ENCODE measurements around the gene ABCC9. TPM values are rescaled to one million over a fixed set of nuclear protein-coding genes. Genes with fewer than 3 reads are reported as not detected.
"Not testable (repeated sequence)": the region's sequence is repeated elsewhere in the genome, so short reads cannot be mapped to it uniquely, and the experiment has no call there.

Gene ABCC9
- total RNA-seq, 1 donor from 2014 or later: not detected

DNA sequence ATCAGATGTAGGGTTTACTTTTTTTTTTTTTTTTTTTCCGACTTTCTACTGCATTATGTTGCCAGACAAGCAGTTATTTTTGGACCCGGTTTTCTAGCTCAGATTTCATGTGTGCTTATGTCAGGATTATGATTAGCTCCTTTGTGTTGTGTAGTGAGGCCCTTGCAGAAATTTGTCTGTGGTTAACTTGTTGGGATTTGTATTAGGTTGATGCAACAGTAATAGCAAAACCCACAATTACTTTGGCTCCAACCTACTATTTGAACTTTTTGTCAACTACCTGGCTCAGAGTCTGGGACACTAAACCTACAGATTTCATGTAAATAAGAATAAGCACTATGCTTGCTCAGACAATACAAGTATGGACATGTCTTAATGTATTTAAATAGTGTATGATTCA is 122.6 kb downstream of the ABCC9 start:
- H3K4me1 Mint-ChIP-seq (ENCODE audit: low read depth): no peaks in the 10 kb centered on the region
- intact Hi-C loops (cut with micrococcal nuclease): no loop called here
- H3K27me3 Mint-ChIP-seq (ENCODE audit: insufficient read depth): no peaks in the 10 kb centered on the region
- H3K36me3 Mint-ChIP-seq (ENCODE audit: low read depth): no peaks in the 10 kb centered on the region
- H3K27ac Mint-ChIP-seq: no peak overlapping the region
- H3K9me3 Mint-ChIP-seq: no peaks in the 10 kb centered on the region
- no peak for DNase-seq (ENCODE audit: low spot score)
- no peak overlapping the region for H3K4me3 Mint-ChIP-seq

DNA sequence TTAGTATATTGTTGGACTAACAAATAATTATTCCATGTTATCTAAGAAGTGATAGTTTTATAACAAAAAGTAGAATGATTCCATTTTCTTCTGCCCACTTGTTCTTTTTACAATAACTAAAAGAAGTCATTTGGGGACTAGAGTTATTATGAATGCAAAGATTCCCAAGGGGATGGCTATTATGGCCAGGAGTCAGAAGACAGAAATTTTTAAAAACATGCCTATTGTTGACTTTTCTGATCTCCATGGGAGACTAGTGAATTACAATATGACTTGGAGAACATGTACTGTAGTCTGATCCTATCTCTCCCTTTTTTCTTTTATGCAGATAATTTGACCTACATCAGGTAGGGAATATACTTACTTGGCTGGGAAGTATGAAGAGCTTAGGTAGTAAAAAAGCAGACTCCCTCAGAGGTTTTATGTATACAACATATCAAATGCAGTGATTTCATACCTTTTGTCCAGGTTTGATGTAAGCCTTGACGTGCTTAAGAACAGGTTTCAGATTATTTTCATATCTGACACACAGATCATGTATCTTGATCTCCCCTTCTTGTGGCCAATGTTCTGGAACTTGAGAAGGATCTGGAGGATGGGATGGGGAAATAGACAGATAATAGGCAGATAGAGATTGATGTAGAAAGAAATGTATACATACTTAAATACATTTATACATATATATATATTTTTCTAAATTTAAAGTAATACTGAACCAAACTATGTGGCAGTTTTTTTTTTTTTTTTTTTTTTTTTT is 125.7 kb downstream of the ABCC9 start:
- H3K27ac Mint-ChIP-seq: no peak overlapping the region
- H3K27me3 Mint-ChIP-seq (ENCODE audit: insufficient read depth): no peaks in the 10 kb centered on the region
- no peaks in the 10 kb centered on the region for H3K36me3 Mint-ChIP-seq (ENCODE audit: low read depth)
- intact Hi-C loops (cut with micrococcal nuclease): no loop called here
- no peak overlapping the region for H3K4me3 Mint-ChIP-seq
- H3K4me1 Mint-ChIP-seq (ENCODE audit: low read depth): no peaks in the 10 kb centered on the region
- H3K9me3 Mint-ChIP-seq: no peaks in the 10 kb centered on the region
- DNase-seq (ENCODE audit: low spot score): no peak

DNA sequence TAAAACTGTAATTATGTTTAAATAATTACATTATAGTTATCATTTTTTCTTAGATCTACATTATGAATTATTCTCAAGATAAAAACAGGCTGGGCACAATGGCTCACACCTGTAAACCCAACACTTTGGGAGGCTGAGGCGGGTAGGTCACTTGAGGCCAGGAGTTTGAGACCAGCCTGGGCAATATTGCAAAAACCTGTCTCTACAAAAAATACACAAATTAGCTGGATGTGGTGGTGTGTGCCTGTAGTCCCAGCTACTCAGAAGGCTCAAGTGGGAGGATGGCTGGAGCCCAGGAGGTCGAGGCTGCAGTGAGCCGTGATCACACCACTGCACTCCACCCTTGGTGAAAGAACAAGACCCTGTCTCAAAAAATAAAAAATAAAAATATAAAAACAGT is 126.4 kb downstream of the ABCC9 start:
- H3K27ac Mint-ChIP-seq: no peak overlapping the region
- H3K4me1 Mint-ChIP-seq (ENCODE audit: low read depth): no peaks in the 10 kb centered on the region
- no peak for DNase-seq (ENCODE audit: low spot score)
- H3K9me3 Mint-ChIP-seq: peaks cover 4% of the 10 kb centered on the region
- intact Hi-C loops (cut with micrococcal nuclease): no loop called here
- H3K27me3 Mint-ChIP-seq (ENCODE audit: insufficient read depth): no peaks in the 10 kb centered on the region
- H3K4me3 Mint-ChIP-seq: no peak overlapping the region
- no peaks in the 10 kb centered on the region for H3K36me3 Mint-ChIP-seq (ENCODE audit: low read depth)

DNA sequence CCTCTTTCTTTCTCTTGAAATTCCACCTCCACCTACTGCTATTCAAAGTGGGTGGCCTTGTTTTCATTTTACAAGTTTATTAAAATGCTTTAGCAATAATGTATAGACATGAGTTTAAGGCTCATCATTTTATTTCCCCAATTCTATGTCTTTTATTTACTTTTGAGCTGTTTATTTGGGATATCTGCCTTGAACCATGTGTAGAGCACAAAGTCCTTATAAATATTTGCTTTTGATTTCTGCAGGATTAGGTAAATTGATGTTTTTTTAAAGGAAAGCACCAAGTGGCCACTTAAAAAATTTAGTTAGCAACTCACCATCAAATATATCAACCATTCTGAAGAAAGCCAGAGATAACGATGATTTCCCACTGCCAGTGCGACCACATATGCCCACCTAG is 126.9 kb downstream of the ABCC9 start:
- DNase-seq (ENCODE audit: low spot score): no peak
- Mint-ChIP-seq H3K36me3 (ENCODE audit: low read depth) (no peaks in the 10 kb centered on the region), H3K27ac (no peak overlapping the region), H3K4me1 (ENCODE audit: low read depth) (no peaks in the 10 kb centered on the region), H3K27me3 (ENCODE audit: insufficient read depth) (no peaks in the 10 kb centered on the region), H3K4me3 (no peak overlapping the region), H3K9me3 (peaks cover 4% of the 10 kb centered on the region)
- intact Hi-C loops (cut with micrococcal nuclease): no loop called here

DNA sequence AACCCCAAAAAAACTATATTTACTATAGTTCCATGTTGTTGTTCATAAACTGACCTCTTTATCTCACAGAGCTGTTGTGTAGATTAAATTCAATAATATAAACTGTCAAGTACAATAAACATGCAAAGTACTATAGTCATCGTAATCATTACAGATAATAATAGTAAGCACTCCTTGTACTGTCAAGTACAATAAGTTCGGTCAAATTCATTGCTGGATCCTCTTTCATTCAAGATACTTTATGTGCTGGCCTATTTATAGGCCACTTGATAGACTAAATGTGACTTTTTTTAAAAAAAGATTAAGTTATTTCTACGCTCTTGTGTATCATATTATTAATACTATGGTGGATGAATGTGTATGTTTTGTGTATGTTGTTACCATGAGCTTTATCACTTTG is 127.5 kb downstream of the ABCC9 start:
- Mint-ChIP-seq H3K4me3 (no peak overlapping the region), H3K27ac (no peak overlapping the region), H3K9me3 (peaks cover 4% of the 10 kb centered on the region), H3K36me3 (ENCODE audit: low read depth) (no peaks in the 10 kb centered on the region), H3K27me3 (ENCODE audit: insufficient read depth) (no peaks in the 10 kb centered on the region), H3K4me1 (ENCODE audit: low read depth) (no peaks in the 10 kb centered on the region)
- DNase-seq (ENCODE audit: low spot score): no peak
- intact Hi-C loops (cut with micrococcal nuclease): no loop called here

DNA sequence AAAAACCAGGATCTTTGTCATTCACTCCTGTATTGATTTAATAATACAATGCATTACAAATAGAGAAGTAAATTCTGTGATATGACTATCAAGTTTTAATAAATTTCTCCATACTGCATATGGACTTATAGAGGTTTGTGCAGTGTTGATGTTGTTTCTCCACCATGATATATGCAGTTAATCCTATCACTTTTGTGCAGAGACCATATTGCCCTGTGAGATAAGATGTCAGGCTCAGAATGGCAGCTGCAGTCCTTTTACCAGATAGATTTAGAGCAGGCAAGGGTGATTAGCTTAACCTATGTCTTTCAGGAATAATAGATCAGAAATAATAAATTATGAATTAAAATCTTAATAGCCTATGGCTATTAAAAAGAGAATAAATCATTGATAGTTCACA is 128.1 kb downstream of the ABCC9 start:
- no peak for DNase-seq (ENCODE audit: low spot score)
- H3K4me1 Mint-ChIP-seq (ENCODE audit: low read depth): no peaks in the 10 kb centered on the region
- no peak overlapping the region for H3K4me3 Mint-ChIP-seq

DNA sequence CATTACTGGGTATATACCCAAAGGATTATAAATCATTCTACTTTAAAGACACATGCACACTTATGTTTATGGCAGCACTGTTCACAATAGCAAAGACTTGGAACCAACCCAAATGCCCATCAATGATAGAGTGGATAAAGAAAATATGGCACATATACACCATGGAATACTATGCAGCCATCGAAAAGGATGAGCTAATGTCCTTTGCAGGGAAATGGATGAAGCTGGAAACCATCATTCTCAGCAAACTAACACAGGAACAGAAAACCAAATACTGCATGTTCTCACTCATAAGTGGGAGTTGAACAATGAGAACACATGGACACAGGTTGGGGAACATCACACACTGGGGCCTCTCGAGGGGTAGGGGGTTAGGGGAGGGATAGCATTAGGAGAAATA is 128.9 kb downstream of the ABCC9 start:
- not testable (repeated sequence) for H3K4me3 Mint-ChIP-seq; H3K36me3 Mint-ChIP-seq (ENCODE audit: low read depth); H3K27me3 Mint-ChIP-seq (ENCODE audit: insufficient read depth)

More for the DNA sequence above, 128.1 kb downstream of the ABCC9 start:
- H3K36me3 Mint-ChIP-seq (ENCODE audit: low read depth): no peaks in the 10 kb centered on the region
- H3K27me3 Mint-ChIP-seq (ENCODE audit: insufficient read depth): no peaks in the 10 kb centered on the region
- intact Hi-C loops (cut with micrococcal nuclease): no loop called here
- H3K9me3 Mint-ChIP-seq: peaks cover 4% of the 10 kb centered on the region
- H3K27ac Mint-ChIP-seq: no peak overlapping the region

DNA sequence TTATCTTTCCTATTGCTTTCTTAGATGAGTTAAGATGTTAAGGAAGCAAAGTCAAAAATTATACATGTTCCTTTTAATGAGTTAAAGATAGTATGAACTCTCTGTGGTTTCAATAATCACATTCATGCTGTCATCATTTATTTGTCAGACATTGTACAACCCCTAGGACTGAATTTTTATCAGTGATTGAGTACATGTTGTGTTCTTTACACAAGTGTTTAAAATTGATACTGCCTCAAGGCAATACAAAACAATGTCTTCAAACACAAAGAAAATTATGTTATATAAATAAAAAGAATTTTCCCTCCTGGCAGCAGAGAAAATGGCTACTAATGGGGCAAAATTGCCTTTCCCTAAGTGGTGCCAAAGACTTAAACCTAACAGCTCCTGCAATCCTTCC is 132.1 kb downstream of the ABCC9 start:
- Mint-ChIP-seq H3K27me3 (ENCODE audit: insufficient read depth) (no peaks in the 10 kb centered on the region), H3K4me3 (no peak overlapping the region), H3K27ac (no peak overlapping the region), H3K9me3 (peaks cover 4% of the 10 kb centered on the region), H3K36me3 (ENCODE audit: low read depth) (no peaks in the 10 kb centered on the region), H3K4me1 (ENCODE audit: low read depth) (no peaks in the 10 kb centered on the region)
- intact Hi-C loops (cut with micrococcal nuclease): no loop called here
- no peak for DNase-seq (ENCODE audit: low spot score)

More for the DNA sequence above, 128.9 kb downstream of the ABCC9 start:
- H3K9me3 Mint-ChIP-seq; H3K4me1 Mint-ChIP-seq (ENCODE audit: low read depth); DNase-seq (ENCODE audit: low spot score); intact Hi-C loops (cut with micrococcal nuclease); H3K27ac Mint-ChIP-seq: not testable (repeated sequence)

DNA sequence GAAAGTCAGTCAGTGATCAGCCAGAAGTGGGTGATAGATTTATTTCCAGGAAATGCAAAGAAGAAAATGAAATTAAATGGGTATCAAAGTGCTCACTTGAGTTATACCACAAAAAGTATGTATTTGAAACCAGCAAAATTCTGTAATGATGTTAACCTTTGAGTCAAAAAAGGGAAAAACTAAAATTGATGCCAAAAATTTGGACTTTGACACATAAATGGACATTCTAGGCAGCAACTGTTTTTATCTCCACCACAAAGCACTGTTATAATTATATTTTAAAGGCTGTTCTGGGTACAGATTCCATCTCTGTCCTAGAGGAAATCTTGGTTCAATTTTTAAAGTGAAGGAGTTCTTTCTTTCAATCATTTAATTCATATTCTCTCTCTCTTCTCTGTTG is 135.0 kb downstream of the ABCC9 start:
- Mint-ChIP-seq H3K4me3 (no peak overlapping the region), H3K27me3 (ENCODE audit: insufficient read depth) (no peaks in the 10 kb centered on the region), H3K27ac (no peak overlapping the region), H3K36me3 (ENCODE audit: low read depth) (no peaks in the 10 kb centered on the region), H3K4me1 (ENCODE audit: low read depth) (no peaks in the 10 kb centered on the region), H3K9me3 (peaks cover 4% of the 10 kb centered on the region)
- intact Hi-C loops (cut with micrococcal nuclease): no loop called here
- no peak for DNase-seq (ENCODE audit: low spot score)

DNA sequence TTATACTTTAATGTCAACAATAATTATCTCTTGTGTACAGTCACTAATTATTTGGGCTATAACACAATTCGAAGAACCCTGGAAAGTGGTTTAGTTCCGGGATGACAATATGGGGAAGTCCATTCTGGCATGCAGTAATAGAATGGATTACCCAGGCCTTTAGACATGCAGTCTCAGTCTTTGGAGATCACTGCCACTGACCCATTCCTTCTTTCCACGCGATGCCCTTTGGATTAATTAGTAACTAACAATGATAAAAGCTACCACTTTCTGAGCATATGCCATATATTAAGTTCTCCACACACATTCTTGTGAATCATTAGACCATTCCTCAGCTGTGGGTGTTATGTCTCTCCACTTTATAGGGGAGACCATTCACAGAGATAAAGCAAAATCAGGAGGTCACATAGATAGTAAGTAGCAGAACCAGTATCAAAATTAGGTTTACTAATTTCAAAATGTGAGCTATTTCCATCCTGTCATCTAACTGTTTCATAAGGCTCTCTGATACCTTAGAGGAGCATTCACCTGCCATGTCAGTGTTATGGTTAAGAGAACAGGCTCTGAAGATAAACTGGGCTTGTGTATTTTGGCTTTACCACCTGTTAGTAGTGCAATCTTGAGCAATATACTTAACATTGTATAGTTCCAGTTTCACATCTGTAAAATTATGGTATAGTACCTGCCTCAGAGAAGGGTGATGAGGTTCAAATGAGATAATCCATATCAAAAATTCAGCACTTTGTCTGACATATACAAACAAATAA is 139.5 kb downstream of the ABCC9 start:
- intact Hi-C loops (cut with micrococcal nuclease): no loop called here
- Mint-ChIP-seq H3K4me3 (no peak overlapping the region), H3K27ac (no peak overlapping the region), H3K4me1 (ENCODE audit: low read depth) (no peaks in the 10 kb centered on the region), H3K36me3 (ENCODE audit: low read depth) (no peaks in the 10 kb centered on the region), H3K27me3 (ENCODE audit: insufficient read depth) (no peaks in the 10 kb centered on the region), H3K9me3 (no peaks in the 10 kb centered on the region)
- DNase-seq (ENCODE audit: low spot score): no peak

DNA sequence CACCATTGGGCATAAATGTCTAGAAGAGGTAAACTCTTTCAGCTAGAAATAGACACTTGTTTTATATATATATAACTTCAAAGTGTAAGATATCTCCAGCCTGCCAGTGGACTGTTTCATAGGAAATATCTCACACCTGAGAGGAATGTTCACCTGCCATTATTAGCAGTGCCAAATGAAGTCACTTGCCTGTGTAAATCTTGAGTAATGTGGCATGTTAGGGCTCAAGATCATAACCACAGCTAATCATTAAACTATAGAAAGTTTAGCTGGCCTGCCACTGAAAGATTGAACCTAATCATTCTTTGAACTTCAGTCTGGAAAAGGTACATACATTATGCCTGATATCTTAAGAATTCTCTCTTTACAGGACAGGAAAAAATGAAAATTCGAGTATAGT is 141.2 kb downstream of the ABCC9 start:
- no peak overlapping the region for H3K27ac Mint-ChIP-seq
- no peak for DNase-seq (ENCODE audit: low spot score)

DNA sequence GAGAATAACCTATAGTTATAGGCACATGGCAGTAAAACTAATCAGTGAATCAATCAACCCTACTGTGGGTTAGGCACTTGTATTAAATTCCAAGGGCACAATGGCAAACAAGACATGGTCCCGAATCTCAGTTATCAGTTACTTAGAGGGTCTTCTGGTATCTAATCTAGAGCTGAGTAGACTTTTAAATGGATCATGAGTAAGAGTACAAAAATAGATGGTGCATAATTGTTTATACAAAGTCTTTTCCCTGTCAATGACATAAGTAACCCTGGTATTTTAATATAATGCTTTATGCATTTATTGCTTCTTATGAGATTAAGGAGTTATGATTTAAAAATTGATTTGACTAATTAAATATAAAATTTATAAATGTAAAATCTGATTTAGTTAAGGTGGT is 143.7 kb downstream of the ABCC9 start:
- Mint-ChIP-seq H3K27ac (no peak overlapping the region), H3K36me3 (ENCODE audit: low read depth) (no peaks in the 10 kb centered on the region), H3K27me3 (ENCODE audit: insufficient read depth) (no peaks in the 10 kb centered on the region), H3K4me1 (ENCODE audit: low read depth) (no peaks in the 10 kb centered on the region), H3K4me3 (no peak overlapping the region), H3K9me3 (no peaks in the 10 kb centered on the region)
- DNase-seq (ENCODE audit: low spot score): no peak
- intact Hi-C loops (cut with micrococcal nuclease): no loop called here

More for the DNA sequence above, 141.2 kb downstream of the ABCC9 start:
- H3K36me3 Mint-ChIP-seq (ENCODE audit: low read depth): no peaks in the 10 kb centered on the region
- H3K27me3 Mint-ChIP-seq (ENCODE audit: insufficient read depth): no peaks in the 10 kb centered on the region
- intact Hi-C loops (cut with micrococcal nuclease): no loop called here
- H3K9me3 Mint-ChIP-seq: no peaks in the 10 kb centered on the region
- H3K4me1 Mint-ChIP-seq (ENCODE audit: low read depth): no peaks in the 10 kb centered on the region
- no peak overlapping the region for H3K4me3 Mint-ChIP-seq

DNA sequence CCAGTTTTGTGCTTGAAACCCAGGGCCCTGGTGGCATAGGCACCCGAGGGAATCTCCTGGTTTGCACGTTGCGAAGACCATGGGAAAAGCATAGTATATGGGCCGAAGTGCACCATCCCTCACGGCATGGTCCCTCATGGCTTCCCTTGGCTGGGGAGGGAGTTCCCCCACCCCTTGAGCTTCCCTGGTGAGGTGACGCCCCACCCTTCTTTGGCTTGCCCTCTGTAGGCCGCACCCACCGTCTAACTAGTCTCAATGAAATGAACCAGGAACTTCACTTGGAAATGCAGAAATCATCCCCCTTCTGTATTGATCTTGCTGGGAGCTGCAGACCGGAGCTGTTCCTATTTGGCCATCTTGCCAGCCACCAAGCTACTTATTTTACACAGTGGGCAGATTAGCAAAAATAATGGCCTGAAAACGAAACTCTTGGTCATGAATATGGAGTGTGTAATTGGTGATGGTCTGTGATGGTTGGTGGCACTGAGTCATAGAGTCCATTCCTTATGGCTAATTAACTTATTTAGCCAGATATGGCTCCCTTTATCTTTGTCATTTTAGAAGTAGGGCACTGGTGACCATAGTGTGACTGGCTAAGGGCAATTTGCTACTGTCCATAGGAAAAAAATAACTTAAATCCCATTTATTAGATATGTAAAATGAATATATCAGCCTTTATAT is 145.4 kb downstream of the ABCC9 start:
- H3K27ac Mint-ChIP-seq: no peak overlapping the region
- no peaks in the 10 kb centered on the region for H3K36me3 Mint-ChIP-seq (ENCODE audit: low read depth)

More for the DNA sequence above, 145.4 kb downstream of the ABCC9 start:
- no peaks in the 10 kb centered on the region for H3K9me3 Mint-ChIP-seq
- DNase-seq (ENCODE audit: low spot score): no peak
- intact Hi-C loops (cut with micrococcal nuclease): no loop called here
- peaks cover 2% of the 10 kb centered on the region for H3K27me3 Mint-ChIP-seq (ENCODE audit: insufficient read depth)
- H3K4me1 Mint-ChIP-seq (ENCODE audit: low read depth): no peaks in the 10 kb centered on the region
- H3K4me3 Mint-ChIP-seq: no peak overlapping the region

All from activated T-helper 1 cell treated with anti-CD3 and anti-CD28 coated beads, Interleukin-12 subunit alpha, Interleukin-12 subunit beta, Interleukin-2, Interleukin-4 antibody, amounts not matched to agents 30 ng/mL and 10 ng/mL and 1 ng/mL, durations not matched to agents 14 hours and 24 hours and 36 hours (primary cell).